Activated CD8-positive, alpha-beta memory T cell treated with anti-CD3 and anti-CD28 coated beads, Interleukin-2, amount 50 U/mL, for 24 hours (primary cell): ENCODE results near the gene CLEC2D.
"Not testable (repeated sequence)": the region's sequence is repeated elsewhere in the genome, so short reads cannot be mapped to it uniquely, and the experiment has no call there.

Experiments
- DNase-seq: peaks from one replicate; pipeline ENCODE4 v3.0.0-alpha.2; 2020; ENCODE audit errors: extremely low read depth

Gene CLEC2D

GRCh38 chr12:9729082-9729481 is 59.6 kb downstream of the CLEC2D start:
- DNase-seq = no peak

GRCh38 chr12:9730011-9730410 is 60.5 kb downstream of the CLEC2D start:
- DNase-seq = no peak

DNA sequence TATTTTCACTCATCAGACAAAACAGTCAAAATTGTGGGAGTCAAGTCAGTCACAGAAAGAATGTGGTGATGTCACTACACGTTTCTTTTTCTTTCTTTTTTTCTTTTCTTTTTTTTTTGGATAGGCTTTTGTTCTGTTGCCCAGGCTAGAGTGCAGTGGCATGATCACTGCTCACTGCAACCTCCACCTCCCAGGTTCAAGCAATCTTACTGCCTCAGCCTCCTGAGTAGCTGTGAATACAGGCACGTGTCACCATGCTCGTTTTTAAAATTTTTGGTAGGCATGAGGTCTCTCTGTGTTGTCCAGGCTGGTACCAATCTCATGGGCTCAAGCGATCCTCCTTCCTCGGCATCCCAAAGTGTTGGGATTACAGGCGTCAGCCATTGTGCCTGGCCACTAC is 61.1 kb downstream of the CLEC2D start:
- DNase-seq = no peak

DNA sequence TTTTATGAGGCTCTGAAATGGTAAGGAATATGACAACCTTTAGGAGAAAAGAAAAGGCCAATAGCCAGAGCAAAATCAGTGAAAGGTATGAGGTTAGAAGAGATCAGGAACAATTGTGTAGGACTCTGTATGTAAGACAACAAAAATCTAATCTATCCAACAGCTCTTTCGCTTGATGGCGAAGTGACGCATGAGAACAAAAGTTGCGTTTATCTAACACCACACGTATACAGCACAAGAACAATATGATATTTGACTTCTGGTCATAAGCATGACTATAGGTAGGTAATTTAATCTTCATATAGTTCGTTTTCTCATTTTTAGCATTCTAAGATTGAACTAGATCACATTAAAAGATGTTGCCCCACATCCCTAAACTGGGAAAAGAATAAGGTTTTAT is 61.9 kb downstream of the CLEC2D start:
- DNase-seq = no peak

- DNase-seq = no peak
Measured at GRCh38 chr12:9731797-9732196, 62.3 kb downstream of the CLEC2D start.

DNA sequence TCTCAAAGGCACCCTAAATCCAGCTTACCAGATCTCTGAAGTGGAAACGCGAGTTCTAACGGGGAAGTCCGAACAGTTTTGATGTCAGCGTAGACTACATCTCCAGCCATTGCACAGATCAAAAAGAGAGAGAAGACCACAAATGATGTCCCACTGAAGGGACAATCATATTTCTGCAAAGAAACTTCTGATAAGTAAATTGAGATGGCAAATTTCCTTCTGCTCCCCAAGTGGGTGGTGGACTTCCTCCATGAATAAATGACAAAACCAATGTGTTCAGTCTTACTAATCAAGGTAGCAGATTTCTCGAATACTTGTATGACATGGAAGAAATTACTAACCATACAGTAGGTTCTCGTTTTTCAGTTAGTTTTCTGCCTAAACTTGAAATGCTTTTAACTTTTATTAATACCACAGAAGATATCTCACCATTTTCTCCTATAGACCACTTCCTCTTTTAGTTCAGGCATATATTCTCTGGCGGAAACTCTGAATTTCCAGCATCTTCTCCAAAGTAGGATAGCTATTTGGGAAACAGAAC is 63.5 kb downstream of the CLEC2D start, which contains the start of gene CLECL1:
Gene CLECL1 (minus strand): TSS at position 177 of the 541 bp plus-strand sequence.
- DNase-seq = no peak

DNA sequence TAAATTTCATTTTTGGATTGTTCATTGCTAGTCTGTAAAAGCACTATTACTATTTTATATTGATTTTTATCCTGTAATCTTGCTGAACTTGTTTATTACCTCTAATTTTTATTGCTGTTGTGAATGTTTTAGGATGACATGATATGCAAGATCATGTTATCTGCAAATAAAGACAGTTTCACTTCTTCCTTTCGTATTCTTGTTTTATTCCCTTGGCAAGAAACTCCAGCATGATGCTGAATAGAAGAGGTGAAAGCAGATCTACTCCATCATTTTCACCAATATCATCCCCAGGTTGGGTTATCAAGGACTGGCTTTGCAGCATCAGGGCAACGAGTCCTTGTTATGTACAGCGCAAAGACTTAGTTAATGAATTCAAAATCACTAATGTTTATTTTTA is 66.1 kb downstream of the CLEC2D start:
- DNase-seq = no peak

- DNase-seq = no peak
Measured at GRCh38 chr12:9736936-9737705, 67.6 kb downstream of the CLEC2D start.

GRCh38 chr12:9738905-9739304 is 69.4 kb downstream of the CLEC2D start:
- DNase-seq = not testable (repeated sequence)

GRCh38 chr12:9739404-9740105 is 70.0 kb downstream of the CLEC2D start:
- not testable (repeated sequence) for DNase-seq

DNA sequence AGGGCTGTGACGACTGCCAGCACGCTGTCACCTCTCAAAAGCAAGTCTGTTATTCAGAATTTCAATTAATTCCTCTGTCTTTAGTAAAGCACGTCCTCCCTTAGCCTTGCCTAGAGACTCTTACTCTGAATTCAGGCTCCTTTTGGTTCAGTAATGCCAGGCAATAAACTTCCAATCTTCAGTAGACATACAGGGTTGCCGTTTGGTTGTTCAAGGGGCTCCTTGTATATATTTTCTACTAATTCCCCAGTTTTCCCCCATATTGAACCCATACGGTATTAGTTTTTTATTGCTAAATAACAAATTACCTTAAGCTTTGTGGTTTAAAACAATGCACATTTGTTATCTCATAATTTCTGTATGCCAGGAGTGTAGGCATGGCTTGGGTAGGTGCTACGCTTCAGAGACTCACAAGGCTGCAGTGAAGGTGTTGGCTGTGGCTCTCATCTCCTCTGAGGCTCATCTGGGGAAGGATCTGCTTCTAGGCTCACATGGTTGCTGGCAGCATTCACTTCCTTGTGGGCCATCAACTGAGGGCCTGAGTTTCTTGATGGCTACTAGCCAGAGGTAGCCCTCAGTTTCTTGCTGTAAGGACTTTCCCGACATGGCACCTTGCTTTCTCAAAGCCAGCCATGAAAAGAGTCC is 70.7 kb downstream of the CLEC2D start:
- DNase-seq = no peak

DNA sequence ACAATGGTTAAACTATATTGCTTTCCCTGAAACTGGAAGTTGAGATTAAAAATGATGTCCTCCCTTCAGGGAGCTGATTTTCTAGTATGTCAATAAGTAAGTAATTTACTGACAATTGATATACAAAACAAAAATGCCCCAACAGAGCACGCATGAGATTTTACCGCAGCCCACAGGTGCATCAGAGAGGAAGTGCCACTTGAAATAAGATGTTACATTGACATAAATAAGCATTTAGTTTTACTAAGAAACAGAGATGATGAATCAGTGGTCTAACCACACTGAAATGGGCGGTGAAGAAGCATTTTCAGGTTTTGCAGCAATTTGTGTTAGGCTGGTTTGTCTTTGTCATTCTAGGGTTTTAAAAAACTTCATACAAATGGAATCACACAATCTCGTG is 72.2 kb downstream of the CLEC2D start:
- peak; percentile 58 for DNase-seq

- DNase-seq = no peak
Measured at GRCh38 chr12:9742661-9743060, 73.1 kb downstream of the CLEC2D start.

- DNase-seq = no peak
Measured at GRCh38 chr12:9745199-9745598, 75.7 kb downstream of the CLEC2D start.
